GM18526 (cell line): ENCODE data around the gene LRRC42.

Source experiments
- POLR2A ChIP-seq: IDR thresholded peaks from 3 replicates; pipeline ENCODE4 v1.6.1; 2011; ENCODE audit not compliant: insufficient read length; ENCODE audit errors: extremely low read depth

Gene LRRC42

DNA sequence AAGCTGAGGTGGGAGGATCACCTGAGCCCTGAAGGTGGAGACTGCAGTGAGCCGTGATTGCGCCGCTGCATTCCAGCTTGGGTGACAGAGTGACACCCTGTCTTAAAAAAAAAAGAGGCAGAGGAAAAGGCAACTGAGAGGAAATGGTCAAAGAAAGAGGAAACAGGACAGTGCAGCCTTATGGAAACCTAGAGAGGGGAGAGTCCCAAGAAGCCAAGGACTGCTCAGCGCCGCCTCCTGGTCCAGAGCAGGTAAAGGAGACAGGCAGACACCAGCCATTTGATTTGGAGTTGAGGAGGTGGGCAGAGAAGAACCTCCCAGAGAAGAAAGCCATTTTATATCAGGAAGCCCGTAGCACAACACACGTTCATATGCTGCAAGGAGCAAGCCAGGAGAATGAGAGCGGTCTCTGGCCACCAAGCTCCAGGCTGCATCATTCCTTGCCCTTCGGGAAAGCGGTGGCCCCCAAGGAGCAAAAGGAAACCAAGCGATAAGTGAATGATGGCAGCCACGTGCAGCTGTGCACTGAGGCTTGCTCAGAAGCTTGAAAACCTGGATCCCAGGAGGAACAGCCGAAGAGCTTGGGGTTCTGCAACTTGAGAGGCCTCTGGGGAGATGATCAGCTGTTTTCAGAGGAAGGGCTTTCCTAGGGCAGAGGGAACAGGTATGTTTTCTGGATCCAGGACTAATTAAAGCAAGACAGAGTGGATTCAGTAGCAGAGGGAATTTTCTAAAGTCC lies 33.7 kb downstream of the LRRC42 start:
- TF ChIP-seq POLR2A = no peak

DNA sequence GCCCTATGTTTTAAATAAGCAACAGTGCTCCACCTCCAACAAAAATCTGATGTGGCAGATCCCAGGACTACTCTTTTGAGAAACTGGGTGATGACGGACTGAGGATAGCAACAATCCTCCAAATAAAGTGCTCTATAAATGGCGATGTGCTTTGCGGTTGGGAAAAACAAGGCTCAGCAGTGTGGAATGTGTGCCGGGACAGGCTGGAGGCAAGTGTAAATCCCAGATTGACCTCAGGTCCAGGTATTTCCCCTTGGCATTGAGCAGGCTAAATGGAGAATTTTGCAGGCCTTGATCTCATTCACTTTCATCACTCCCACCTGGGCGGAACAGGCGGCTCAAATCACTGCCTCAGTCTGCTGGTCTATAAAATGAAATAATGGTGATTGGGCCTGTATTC lies 35.1 kb downstream of the LRRC42 start:
- no peak for TF ChIP-seq POLR2A

DNA sequence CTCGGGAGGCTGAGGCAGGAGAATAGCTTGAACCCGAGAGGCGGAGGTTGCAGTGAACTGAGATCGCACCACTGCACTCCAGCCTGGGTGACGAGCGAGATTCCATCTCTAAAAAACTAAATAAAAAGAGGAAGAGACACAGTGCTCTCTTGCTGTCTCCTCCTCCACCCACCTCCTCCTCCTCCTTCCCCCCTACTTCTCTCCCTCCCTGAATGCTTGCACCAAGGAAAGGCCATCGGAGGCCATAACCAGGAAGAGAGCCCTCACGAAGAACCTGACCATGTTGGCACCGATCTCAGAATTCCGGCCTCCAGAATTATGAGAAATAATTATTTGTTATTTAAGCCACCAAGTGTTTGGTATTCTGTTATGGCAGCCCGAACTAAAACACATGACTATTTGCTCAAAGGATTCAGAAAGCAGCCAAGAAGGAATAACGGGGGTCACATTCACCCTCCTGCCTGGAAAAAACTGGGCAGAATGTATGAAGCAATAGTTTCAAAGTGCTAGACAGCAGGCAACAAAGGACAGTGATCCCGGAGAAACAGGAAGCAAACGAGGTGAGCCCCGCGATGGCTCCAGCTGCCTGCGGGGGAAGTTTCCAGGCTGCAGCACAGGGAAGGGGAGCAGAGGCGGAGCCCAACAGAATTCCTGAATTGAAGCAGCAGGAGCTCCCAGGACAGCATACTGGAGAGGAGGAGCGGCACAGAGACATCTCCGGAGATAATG lies 36.0 kb downstream of the LRRC42 start:
- TF ChIP-seq POLR2A = no peak

DNA sequence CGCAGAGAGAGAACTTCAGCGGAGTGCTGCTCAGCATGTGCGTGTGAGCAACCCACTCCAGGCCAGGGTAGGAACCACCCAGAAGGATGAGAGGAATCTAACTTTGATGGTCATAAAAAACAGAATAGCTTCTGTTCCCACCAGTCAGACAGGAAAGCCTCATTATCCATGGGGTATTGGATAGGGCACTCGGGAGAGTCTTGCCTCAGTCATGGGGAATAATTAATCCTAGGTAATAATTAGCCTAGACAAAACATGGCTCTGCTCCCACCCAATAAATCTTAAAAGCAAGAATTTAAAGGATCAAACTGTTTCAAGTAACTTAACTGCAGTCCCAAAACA lies 36.6 kb downstream of the LRRC42 start:
- no peak for TF ChIP-seq POLR2A

DNA sequence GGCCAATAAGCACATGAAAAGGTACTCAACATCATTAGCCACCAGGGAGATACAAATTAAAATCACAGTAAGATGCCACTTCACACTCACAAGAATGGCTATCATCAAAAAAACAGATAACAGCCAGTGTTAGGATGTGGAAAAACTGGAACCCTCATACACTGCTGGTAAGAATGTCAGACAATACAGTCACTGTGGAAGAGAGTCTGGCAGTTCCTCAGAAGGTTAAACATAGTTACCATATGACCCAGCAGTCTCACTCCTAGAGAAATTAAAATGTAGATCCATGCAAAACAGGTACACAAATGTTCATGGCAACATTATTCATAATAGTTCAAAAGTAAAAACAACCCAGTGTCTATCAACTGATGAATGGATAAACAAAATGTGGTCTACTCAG lies 38.6 kb downstream of the LRRC42 start:
- no peak for TF ChIP-seq POLR2A

DNA sequence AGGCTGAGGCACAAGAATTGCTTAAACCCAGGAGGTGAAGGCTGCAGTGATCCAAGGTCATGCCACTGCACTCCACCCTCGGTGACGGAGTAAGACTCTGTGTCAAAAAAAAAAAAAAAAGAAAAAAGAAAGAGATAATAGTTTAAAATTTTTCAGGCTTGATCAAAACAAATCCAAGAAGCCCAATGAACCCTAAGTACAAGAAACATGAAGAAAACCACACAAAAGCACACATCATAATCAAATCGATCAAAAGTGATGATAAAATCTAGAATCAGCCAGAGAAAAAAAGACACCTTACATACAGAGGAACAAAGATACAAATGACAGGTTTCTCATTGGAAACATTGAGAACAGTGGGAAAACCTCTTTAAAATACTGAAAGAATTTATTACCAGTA lies 40.3 kb downstream of the LRRC42 start:
- TF ChIP-seq POLR2A = no peak

DNA sequence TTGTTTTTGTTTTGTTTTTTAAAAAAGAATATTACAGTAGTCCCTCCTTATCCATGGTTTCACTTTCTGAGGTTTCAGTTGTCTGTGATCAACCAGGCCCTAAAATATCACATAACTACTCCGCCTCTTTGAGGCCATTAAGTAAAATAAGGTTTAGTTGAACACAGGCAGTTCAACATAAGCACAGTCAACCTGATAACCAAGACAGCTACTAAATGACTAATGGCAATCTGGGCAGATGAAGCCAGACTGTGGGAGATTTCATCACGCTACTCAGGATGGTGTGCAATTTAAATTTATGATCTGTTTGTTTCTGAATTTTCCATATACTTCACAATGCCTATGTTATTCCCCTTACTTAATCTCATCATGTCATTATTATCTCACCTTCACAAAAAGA lies 41.7 kb downstream of the LRRC42 start:
- no peak for TF ChIP-seq POLR2A

DNA sequence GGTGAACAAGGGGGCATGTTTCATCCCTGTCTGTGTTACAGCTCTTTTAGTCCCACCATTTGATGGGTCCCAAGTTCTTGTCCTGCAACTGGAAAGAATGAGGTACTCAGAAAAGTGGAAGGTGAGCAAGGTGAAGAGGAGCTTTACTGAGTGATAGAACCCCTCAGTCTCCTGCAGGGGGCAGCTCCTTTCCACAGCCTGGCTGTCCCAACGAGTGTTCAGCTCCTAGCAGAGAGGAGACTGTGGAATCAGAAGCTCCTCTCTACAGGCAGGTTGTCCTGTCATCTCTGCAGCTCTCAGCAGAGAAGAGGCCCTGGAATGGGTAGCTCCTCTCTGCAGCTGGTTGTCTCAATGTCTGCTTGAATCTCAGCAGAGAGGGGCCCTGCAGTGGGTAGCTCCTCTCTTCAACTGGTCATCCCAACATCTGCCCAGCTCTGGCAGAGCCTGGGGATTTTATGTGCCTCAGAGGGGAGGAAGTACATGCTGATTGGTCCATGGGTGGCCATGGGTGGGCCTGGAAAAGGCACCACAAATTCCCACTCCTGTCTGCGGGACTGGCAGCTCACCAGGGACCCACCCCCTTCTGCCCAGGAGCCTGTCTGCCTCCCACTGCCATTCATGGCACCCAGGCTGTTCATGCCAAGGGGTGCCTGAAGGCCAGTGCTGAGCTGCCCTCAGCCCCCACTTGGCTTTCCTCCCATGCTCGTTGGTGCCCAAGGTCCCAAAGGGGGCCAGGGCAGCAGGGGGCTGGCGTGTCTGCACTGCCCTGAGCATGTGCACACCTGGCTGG lies 46.1 kb downstream of the LRRC42 start:
- TF ChIP-seq POLR2A = no peak

DNA sequence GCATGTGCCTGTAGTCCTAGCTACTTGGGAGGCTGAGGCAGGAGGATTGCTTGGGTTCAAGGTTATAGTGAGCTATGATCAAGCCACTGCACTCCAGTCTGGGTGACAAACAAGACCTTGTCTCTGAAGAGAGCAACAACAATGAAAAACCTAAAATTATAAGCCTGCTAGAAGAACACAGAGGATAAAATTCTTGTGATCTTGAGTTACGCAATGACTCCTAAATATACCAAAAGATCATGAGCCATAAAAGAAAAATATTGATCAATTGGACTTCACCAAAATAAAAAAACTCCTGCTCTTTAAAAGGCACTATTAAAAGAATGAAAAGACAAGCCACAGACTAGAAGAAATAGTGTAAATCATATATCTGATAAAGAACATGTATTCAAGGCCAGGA lies 49.5 kb downstream of the LRRC42 start:
- TF ChIP-seq POLR2A = no peak

DNA sequence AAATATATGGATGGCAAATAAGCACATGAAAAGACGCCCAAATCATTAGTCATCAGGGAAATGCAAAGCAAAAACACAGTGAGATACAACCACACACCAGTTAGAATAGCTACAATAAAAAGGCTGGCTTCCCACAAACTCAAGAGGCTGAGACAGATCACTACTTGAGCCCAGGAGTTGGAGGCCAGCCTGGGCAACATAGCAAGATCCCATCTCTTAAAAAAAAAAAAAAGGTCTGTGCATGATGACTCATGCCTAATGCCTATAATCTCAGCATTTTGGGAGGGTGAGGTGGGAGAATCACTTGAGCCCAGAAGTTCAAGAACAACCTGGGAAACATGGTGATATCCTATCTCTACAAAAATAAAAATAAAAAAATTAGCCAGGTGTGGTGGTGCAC lies 52.1 kb downstream of the LRRC42 start:
- TF ChIP-seq POLR2A = no peak

DNA sequence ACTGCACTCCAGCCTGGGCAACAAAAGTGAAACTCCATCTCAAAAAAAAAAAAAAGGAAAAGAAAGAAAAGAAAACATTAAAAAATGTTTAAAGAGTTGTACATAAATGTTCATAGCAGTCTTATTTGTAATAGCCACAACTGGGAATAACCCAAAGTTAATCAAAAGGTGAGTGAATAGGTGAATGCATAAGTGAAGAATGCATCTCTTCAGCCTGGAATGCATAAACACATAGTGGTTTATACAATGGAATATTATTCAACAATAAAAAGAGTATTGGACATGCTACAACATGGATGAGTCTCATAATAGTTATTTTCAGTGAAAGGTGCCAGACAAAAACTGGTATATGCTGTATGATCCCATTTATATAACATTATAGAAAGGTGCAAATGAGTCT lies 53.8 kb downstream of the LRRC42 start:
- no peak for TF ChIP-seq POLR2A

DNA sequence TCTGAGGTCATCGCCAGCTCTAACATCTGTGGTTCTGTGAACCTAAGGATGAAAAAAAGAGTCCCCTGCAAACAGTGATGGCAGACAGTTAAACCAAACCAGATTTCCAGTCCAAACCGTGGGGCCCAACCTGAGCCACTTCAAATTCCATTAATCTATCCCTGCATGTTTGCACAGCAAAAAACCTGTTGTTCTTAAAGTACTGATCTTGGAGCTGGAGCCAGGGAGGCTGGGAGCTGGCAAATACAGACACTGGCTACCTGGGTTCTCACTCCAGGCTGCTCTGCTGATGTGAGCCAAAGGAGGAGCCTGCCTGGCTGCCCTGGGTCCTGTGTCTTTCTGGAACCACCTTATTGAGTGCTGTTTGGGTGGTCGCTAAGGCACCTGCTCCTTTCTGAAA lies 55.4 kb downstream of the LRRC42 start:
- no peak for TF ChIP-seq POLR2A

DNA sequence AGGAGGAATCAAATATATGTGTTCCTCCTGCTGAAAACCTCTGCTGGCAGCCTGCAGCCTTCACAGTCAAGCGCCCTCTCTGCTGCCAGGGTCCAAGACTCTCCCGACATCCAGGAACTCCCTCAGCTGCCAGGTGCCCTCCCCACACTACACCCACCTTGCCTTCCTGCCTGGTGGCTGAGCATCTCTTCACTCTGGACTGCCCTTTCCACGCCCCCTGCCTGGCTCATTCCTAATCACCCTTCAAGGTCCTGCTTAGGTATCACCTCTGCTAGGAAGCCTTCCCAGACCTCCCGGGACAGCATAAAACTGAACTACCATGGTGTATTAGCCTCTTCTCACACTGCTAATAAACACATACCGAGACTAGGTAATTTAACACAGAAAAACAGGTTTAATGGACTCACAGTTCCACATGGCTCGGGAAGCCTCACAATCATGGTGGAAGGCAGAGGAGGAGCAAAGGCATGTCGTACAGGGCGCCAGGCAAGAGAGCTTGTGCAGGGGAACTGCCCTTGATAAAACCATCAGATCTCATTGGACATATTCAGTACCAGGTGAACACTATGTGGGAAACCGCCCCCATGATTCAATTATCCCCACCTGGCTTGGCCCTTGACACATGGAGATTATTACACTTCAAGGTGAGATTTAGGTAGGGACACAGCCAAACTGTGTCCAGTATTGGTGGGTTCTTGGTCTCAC lies 56.5 kb downstream of the LRRC42 start:
- TF ChIP-seq POLR2A = no peak

DNA sequence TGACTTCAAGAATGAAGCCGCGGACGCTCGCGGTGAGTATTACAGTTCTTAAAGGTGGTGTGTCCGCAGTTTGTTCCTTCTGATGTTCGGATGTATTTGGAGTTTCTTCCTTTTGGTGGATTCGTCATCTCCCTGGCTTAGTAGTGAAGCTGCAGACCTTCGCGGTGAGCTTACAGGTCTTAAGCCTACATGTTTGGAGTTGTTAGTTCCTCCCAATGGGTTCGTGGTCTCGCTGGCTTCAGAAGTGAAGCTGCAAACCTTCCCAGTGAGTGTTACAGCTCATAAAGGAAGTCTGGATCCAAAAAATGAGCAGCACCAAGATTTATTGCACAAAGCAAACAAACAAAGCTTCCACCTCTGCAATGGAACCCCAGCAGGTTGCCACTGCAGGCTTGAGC lies 57.1 kb downstream of the LRRC42 start:
- TF ChIP-seq POLR2A = no peak

DNA sequence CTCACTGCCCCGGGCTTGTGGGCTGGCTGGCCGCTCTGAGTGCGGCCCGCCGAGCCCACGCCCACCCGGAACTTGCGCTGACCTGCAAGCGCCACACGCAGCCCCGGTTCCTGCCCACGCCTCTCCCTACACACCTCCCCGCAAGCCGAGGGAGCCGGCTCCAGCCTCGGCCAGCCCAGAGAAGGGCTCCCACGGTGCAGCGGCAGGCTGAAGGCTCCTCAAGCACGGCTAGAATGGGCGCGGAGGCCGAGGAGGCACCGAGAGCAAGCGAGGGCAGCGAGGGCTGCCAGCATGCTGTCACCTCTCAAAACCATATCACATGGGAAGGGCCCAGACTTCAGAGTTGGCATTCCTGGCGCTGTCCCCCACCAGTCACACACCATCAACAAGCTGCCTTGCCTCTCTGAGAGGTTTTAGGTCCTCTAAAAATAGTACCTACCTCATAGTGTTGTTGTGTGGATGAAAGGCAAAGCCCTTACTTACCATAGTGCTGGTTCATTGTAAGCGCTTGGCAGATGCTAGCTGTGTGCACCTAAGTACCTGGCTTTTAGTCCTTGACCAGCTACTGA lies 58.4 kb downstream of the LRRC42 start:
- TF ChIP-seq POLR2A = no peak
